Measurements from ENCODE around the gene SHFL. TPM values are rescaled to one million over a fixed set of nuclear protein-coding genes. Genes with fewer than 3 reads are reported as not detected.

The SHFL gene
- polyA plus RNA-seq, 3 donors, result 12.6 to 106 (median 17.6) TPM

- Mint-ChIP-seq H3K27me3 (ENCODE audit: low read depth in 3 of 3) (peaks cover 1 to 3% (median 2%) of the 10 kb centered on the region in 3 donors), H3K4me1 (peaks cover 53% of the 10 kb centered on the region), H3K4me3 (peak overlapping the region in 1 of 2 donors; percentile 83), H3K27ac (peak overlapping the region in 6 of 7 donors; percentile 64 to 90 (median 84)), H3K36me3 (peaks cover 35 to 44% of the 10 kb centered on the region in 2 donors), H3K9me3 (no peaks in the 10 kb centered on the region)
- Histone ChIP-seq H3K27me3 (ENCODE audit: control insufficient read depth in 2 of 2, insufficient read depth in 2 of 2, low read length in 2 of 2) (no peaks in the 10 kb centered on the region), H4K20me1 (ENCODE audit: insufficient read depth, low read length) (peaks cover 17% of the 10 kb centered on the region), H3K4me2 (replicated peaks; ENCODE audit: extremely low read depth, low read length, poor library complexity, severe bottlenecking) (peak overlapping the region; percentile 70), H3K27ac (ENCODE audit: low read depth in 1 of 2, low read length in 2 of 2) (peak overlapping the region in 1 of 2 donors; percentile 72), H3K79me2 (ENCODE audit: insufficient read depth, low read length) (peaks cover 33% of the 10 kb centered on the region), H2AFZ (ENCODE audit: insufficient read depth, low read depth, low read length, poor library complexity, severe bottlenecking) (no peak overlapping the region), H3K9ac (ENCODE audit: insufficient read depth, low read length, poor library complexity, severe bottlenecking) (peak overlapping the region; percentile 70), H3K4me3 (replicated peaks in 1 of 3; ENCODE audit: low read depth in 2 of 3, low read length in 3 of 3) (peak overlapping the region in 1 of 3 experiments; percentile 77), H3K4me1 (ENCODE audit: control insufficient read depth in 1 of 2, insufficient read depth in 2 of 2, low read length in 2 of 2) (peaks cover 52 to 63% of the 10 kb centered on the region in 2 donors), H3K36me3 (replicated peaks in 1 of 2; ENCODE audit: control insufficient read depth in 1 of 2, insufficient read depth in 2 of 2, low read length in 2 of 2) (peaks cover 34 to 42% of the 10 kb centered on the region in 2 donors), H3K9me3 (replicated peaks in 1 of 2; ENCODE audit: control insufficient read depth in 1 of 2, insufficient read depth in 1 of 2, low read length in 2 of 2) (no peaks in the 10 kb centered on the region)
- intact Hi-C loops (cut with micrococcal nuclease), result loop anchor here in 1 of 2 donors (10.0 kb wide), 1 partner anchor 88 kb away; the partner anchor contains the start of gene DNMT1
- 94% methylated on average over 5 of the region's 10 CpGs for WGBS (ENCODE audit: insufficient coverage)
- no peak for TF ChIP-seq CTCF (IDR thresholded peaks at IDR 0.05)
- DNase-seq, result no peak
Observed at GRCh38 chr19:10107254-10107653, 21.1 kb downstream of the SHFL start.

DNA sequence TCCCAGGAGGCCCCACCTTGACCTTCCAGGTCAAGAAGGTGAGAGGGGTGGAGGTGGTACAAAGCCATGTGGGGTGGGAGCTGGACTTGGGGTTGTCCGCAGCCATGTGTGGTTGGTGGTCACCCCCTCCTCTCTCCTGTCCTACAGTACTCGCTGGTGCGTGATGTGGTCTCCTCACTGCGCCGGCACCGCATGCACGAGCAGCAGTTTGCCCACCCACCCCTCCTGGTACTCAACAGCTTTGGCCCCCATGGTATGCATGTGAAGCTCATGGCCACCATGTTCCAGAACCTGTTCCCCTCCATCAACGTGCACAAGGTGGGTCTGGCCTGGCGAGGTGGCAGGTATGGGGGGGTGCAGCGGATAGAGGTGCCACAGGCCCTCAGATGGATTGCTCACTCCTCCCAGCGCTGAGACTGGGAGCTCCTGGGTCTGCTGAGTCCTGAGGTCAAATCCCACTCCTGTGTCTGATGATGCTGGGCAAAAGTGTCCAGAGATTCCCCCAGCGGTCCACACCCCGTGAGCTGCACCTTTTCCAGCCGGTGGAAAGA is 21.8 kb downstream of the SHFL start:
- WGBS (ENCODE audit: insufficient coverage), result 100% methylated on average over 9 of the region's 14 CpGs
- intact Hi-C loops (cut with micrococcal nuclease), result loop anchor here in 1 of 2 donors (10.0 kb wide), 1 partner anchor 87 kb away; the partner anchor contains the start of gene DNMT1

More for the DNA sequence above, 21.8 kb downstream of the SHFL start:
- no peak overlapping the region for H2AFZ ChIP-seq (ENCODE audit: insufficient read depth, low read depth, low read length, poor library complexity, severe bottlenecking)
- Mint-ChIP-seq H3K9me3 (no peaks in the 10 kb centered on the region), H3K36me3 (peaks cover 35 to 44% of the 10 kb centered on the region in 2 donors), H3K4me3 (no peak overlapping the region), H3K27ac (peak overlapping the region in 1 of 7 donors; percentile 66), H3K4me1 (peaks cover 53% of the 10 kb centered on the region), H3K27me3 (ENCODE audit: low read depth in 3 of 3) (peaks cover 1 to 3% (median 2%) of the 10 kb centered on the region in 3 donors)
- no peak for DNase-seq
- H3K9ac ChIP-seq (ENCODE audit: insufficient read depth, low read length, poor library complexity, severe bottlenecking), result no peak overlapping the region
- no peak overlapping the region for H3K4me3 ChIP-seq (replicated peaks in 1 of 3; ENCODE audit: low read depth in 2 of 3, low read length in 3 of 3)
- no peak overlapping the region for H3K4me2 ChIP-seq (replicated peaks; ENCODE audit: extremely low read depth, low read length, poor library complexity, severe bottlenecking)
- no peaks in the 10 kb centered on the region for H3K27me3 ChIP-seq (ENCODE audit: control insufficient read depth in 2 of 2, insufficient read depth in 2 of 2, low read length in 2 of 2)
- H3K9me3 ChIP-seq (replicated peaks in 1 of 2; ENCODE audit: control insufficient read depth in 1 of 2, insufficient read depth in 1 of 2, low read length in 2 of 2), result no peaks in the 10 kb centered on the region
- no peak overlapping the region for H3K27ac ChIP-seq (ENCODE audit: low read depth in 1 of 2, low read length in 2 of 2)
- peaks cover 33% of the 10 kb centered on the region for H3K79me2 ChIP-seq (ENCODE audit: insufficient read depth, low read length)
- TF ChIP-seq CTCF (IDR thresholded peaks at IDR 0.05), result no peak
- peaks cover 34 to 42% of the 10 kb centered on the region in 2 donors for H3K36me3 ChIP-seq (replicated peaks in 1 of 2; ENCODE audit: control insufficient read depth in 1 of 2, insufficient read depth in 2 of 2, low read length in 2 of 2)
- peaks cover 17% of the 10 kb centered on the region for H4K20me1 ChIP-seq (ENCODE audit: insufficient read depth, low read length)
- peaks cover 52 to 63% of the 10 kb centered on the region in 2 donors for H3K4me1 ChIP-seq (ENCODE audit: control insufficient read depth in 1 of 2, insufficient read depth in 2 of 2, low read length in 2 of 2)
